Endothelial cell of umbilical vein (primary cell): Measurements from ENCODE around the gene CFAP57.

Source experiments
- CTCF ChIP-seq, 2 donors: IDR thresholded peaks; 1 replicate in 1 of 2; 2 replicates in 1 of 2; pipeline ENCODE4 v1.5.1; 2011; ENCODE audit warnings: low read length in 2 of 2, mild to moderate bottlenecking in 2 of 2, moderate library complexity in 2 of 2, control low read depth in 1 of 2, inconsistent platforms in 1 of 2, low read depth in 1 of 2; ENCODE audit not compliant: insufficient read depth in 1 of 2; ENCODE audit errors: extremely low read depth in 1 of 2
- EZH2 ChIP-seq: IDR thresholded peaks from 2 replicates; pipeline ENCODE4 v1.6.1; 2012; ENCODE audit warnings: borderline replicate concordance, low read depth, mild to moderate bottlenecking, moderate library complexity, low read length, inconsistent platforms; ENCODE audit not compliant: severe bottlenecking
- FOS ChIP-seq: IDR thresholded peaks from 2 replicates; pipeline ENCODE4 v1.6.1; 2011; ENCODE audit warnings: mild to moderate bottlenecking, low read length, moderate library complexity, borderline replicate concordance; ENCODE audit not compliant: insufficient read depth
- GATA2 ChIP-seq: IDR thresholded peaks from 2 replicates; pipeline ENCODE4 v1.7.0; 2011; ENCODE audit warnings: low read depth, mild to moderate bottlenecking, moderate library complexity, mixed read lengths, low read length; ENCODE audit not compliant: insufficient read length, insufficient read depth
- JUN ChIP-seq: IDR thresholded peaks from 2 replicates; pipeline ENCODE4 v1.6.1; 2011; ENCODE audit warnings: borderline replicate concordance, low read depth; ENCODE audit not compliant: insufficient read length, insufficient read depth
- MYC ChIP-seq: IDR thresholded peaks from one replicate; pipeline ENCODE4 v1.6.1; 2011; ENCODE audit warnings: mild to moderate bottlenecking, low read depth, low read length
- POLR2A ChIP-seq: IDR thresholded peaks from 2 replicates; pipeline ENCODE4 v1.6.1; 2012; ENCODE audit warnings: low read depth, mild to moderate bottlenecking, control low read depth, low read length
- POLR2AphosphoS5 ChIP-seq: IDR thresholded peaks from 2 replicates; pipeline ENCODE4 v1.6.1; 2012; ENCODE audit warnings: low read depth, mild to moderate bottlenecking, control low read depth, low read length, moderate library complexity; ENCODE audit not compliant: insufficient read depth
- TF ChIP-seq, protein P1 (sequence below): IDR thresholded peaks from 2 replicates; pipeline ENCODE4 v1.6.1; 2011; ENCODE audit not compliant: insufficient read depth, insufficient read length

- TF ChIP-seq CTCF (IDR thresholded peaks at IDR 0.05; ENCODE audit: extremely low read depth in 1 of 2, insufficient read depth in 1 of 2, low read depth in 1 of 2, low read length in 2 of 2) (no peak), POLR2A (no peak), EZH2 (no peak), GATA2 (no peak), POLR2AphosphoS5 (no peak), JUN (no peak), MYC (no peak), FOS (no peak)
- TF ChIP-seq, protein P1, sequence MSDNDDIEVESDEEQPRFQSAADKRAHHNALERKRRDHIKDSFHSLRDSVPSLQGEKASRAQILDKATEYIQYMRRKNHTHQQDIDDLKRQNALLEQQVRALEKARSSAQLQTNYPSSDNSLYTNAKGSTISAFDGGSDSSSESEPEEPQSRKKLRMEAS: no peak
Observed at GRCh38 chr1:43246466-43247213, 74.5 kb downstream of the CFAP57 start.
